Measurements from ENCODE around the gene GOLGA6C. TPM values are rescaled to one million over a fixed set of nuclear protein-coding genes. Genes with fewer than 3 reads are reported as not detected.
"Not testable (repeated sequence)": the region's sequence is repeated elsewhere in the genome, so short reads cannot be mapped to it uniquely, and the experiment has no call there.

GOLGA6C gene
- total RNA-seq, 1 donor from 2014 or later, result not detected

- ATAC-seq, result no peak
- no peak for DNase-seq (ENCODE audit: low spot score)
- intact Hi-C loops (cut with DNase I), result no loop called here
Measured at GRCh38 chr15:75225951-75226732, 32.0 kb upstream of the GOLGA6C start.

GRCh38 chr15:75227112-75227511 is 31.0 kb upstream of the GOLGA6C start:
- DNase-seq (ENCODE audit: low spot score); ATAC-seq; intact Hi-C loops (cut with DNase I): not testable (repeated sequence)

GRCh38 chr15:75227663-75228280 is 30.4 kb upstream of the GOLGA6C start:
- DNase-seq (ENCODE audit: low spot score), result no peak
- intact Hi-C loops (cut with DNase I), result no loop called here
- no peak for ATAC-seq

- ATAC-seq (no peak), DNase-seq (ENCODE audit: low spot score) (no peak)
- intact Hi-C loops (cut with DNase I), result no loop called here
Measured at GRCh38 chr15:75228787-75229186, 29.3 kb upstream of the GOLGA6C start.

- ATAC-seq, result no peak
- intact Hi-C loops (cut with DNase I), result no loop called here
- DNase-seq (ENCODE audit: low spot score), result no peak
Measured at GRCh38 chr15:75229191-75230015, 28.7 kb upstream of the GOLGA6C start.

GRCh38 chr15:75230016-75230343 is 28.2 kb upstream of the GOLGA6C start:
- intact Hi-C loops (cut with DNase I), result no loop called here
- no peak for ATAC-seq
- no peak for DNase-seq (ENCODE audit: low spot score)

GRCh38 chr15:75230551-75231371 is 27.4 kb upstream of the GOLGA6C start:
- intact Hi-C loops (cut with DNase I), result no loop called here
- no peak for ATAC-seq
- DNase-seq (ENCODE audit: low spot score), result no peak

GRCh38 chr15:75231836-75232235 is 26.3 kb upstream of the GOLGA6C start:
- intact Hi-C loops (cut with DNase I), result no loop called here
- no peak for DNase-seq (ENCODE audit: low spot score)

GRCh38 chr15:75232252-75232813 is 25.8 kb upstream of the GOLGA6C start:
- intact Hi-C loops (cut with DNase I), result no loop called here
- ATAC-seq (no peak), DNase-seq (ENCODE audit: low spot score) (no peak)

More at GRCh38 chr15:75231836-75232235, 26.3 kb upstream of the GOLGA6C start:
- no peak for ATAC-seq

GRCh38 chr15:75232826-75233503 is 25.2 kb upstream of the GOLGA6C start:
- intact Hi-C loops (cut with DNase I), result no loop called here
- ATAC-seq, result no peak
- no peak for DNase-seq (ENCODE audit: low spot score)

- DNase-seq (ENCODE audit: low spot score), result no peak
Measured at GRCh38 chr15:75233504-75234190, 24.5 kb upstream of the GOLGA6C start.

GRCh38 chr15:75234191-75234810 is 23.8 kb upstream of the GOLGA6C start:
- DNase-seq (ENCODE audit: low spot score) (no peak), ATAC-seq (no peak)
- intact Hi-C loops (cut with DNase I), result no loop called here

More at GRCh38 chr15:75233504-75234190, 24.5 kb upstream of the GOLGA6C start:
- intact Hi-C loops (cut with DNase I), result no loop called here
- no peak for ATAC-seq

GRCh38 chr15:75235051-75235673 is 23.0 kb upstream of the GOLGA6C start:
- ATAC-seq, result peak; percentile 9
- intact Hi-C loops (cut with DNase I), result no loop called here
- DNase-seq (ENCODE audit: low spot score), result no peak

- ATAC-seq (no peak), DNase-seq (ENCODE audit: low spot score) (peak; percentile 39)
- intact Hi-C loops (cut with DNase I), result no loop called here
Measured at GRCh38 chr15:75235760-75236729, 22.1 kb upstream of the GOLGA6C start.

- intact Hi-C loops (cut with DNase I), result no loop called here
- DNase-seq (ENCODE audit: low spot score) (peak; percentile 38), ATAC-seq (no peak)
Measured at GRCh38 chr15:75237316-75237982, 20.7 kb upstream of the GOLGA6C start.
